Parathyroid adenoma (tissue), 2 donors: ENCODE data around the gene RAC3.

Experiments used
- H2AFZ ChIP-seq: fragments of 300-600 bp; sonication (generic); one replicate; pipeline ENCODE4 v1.7.0; 2017; ENCODE audit warnings: antibody characterized with exemption, mild to moderate bottlenecking
- H3K27ac ChIP-seq: fragments of 300-600 bp; sonication (generic); one replicate; pipeline ENCODE4 v1.7.0; 2017
- H3K27me3 ChIP-seq: fragments of 300-600 bp; sonication (generic); one replicate; pipeline ENCODE4 v1.7.0; 2017; ENCODE audit warnings: low read length; ENCODE audit not compliant: control insufficient read depth, insufficient read depth
- H3K36me3 ChIP-seq: fragments of 300-600 bp; sonication (generic); one replicate; pipeline ENCODE4 v1.7.0; 2017; ENCODE audit warnings: low read length; ENCODE audit not compliant: control insufficient read depth, insufficient read depth
- H3K4me1 ChIP-seq: fragments of 300-600 bp; sonication (generic); one replicate; pipeline ENCODE4 v1.7.0; 2017; ENCODE audit warnings: control low read depth
- H3K4me2 ChIP-seq: fragments of 300-600 bp; sonication (generic); one replicate; pipeline ENCODE4 v1.7.0; 2017; ENCODE audit warnings: low read length
- H3K4me3 ChIP-seq: fragments of 300-600 bp; sonication (generic); one replicate; pipeline ENCODE4 v1.7.0; 2017; ENCODE audit warnings: low read depth, low read length
- H3K79me2 ChIP-seq: fragments of 300-600 bp; sonication (generic); one replicate; pipeline ENCODE4 v1.7.0; 2017; ENCODE audit warnings: control low read depth
- H3K9ac ChIP-seq: fragments of 300-600 bp; sonication (generic); one replicate; pipeline ENCODE4 v1.7.0; 2017; ENCODE audit warnings: mild to moderate bottlenecking
- H3K9me3 ChIP-seq: fragments of 300-600 bp; sonication (generic); one replicate; pipeline ENCODE4 v1.7.0; 2017; ENCODE audit warnings: low read length; ENCODE audit not compliant: control insufficient read depth
- CTCF ChIP-seq: fragments of 300-600 bp; sonication (generic); IDR thresholded peaks from one replicate; pipeline ENCODE4 v1.7.0; 2017; ENCODE audit warnings: antibody characterized with exemption, mild to moderate bottlenecking
- donor health status: primary hyperparathyroidism.

Gene RAC3

GRCh38 chr17:82079001-82079677 lies 47.7 kb downstream of the RAC3 start:
- Histone ChIP-seq H2AFZ (no peak overlapping the region), H3K9me3 (no peaks in the 10 kb centered on the region), H3K4me1 (no peaks in the 10 kb centered on the region), H3K79me2 (no peaks in the 10 kb centered on the region), H3K4me3 (no peak overlapping the region), H3K36me3 (no peaks in the 10 kb centered on the region), H3K27me3 (no peaks in the 10 kb centered on the region), H3K27ac (no peak overlapping the region), H3K9ac (no peak overlapping the region), H3K4me2 (no peak overlapping the region)
- TF ChIP-seq CTCF = no peak

- no peak overlapping the region for H3K4me2 ChIP-seq
- no peaks in the 10 kb centered on the region for H3K36me3 ChIP-seq
- no peak overlapping the region for H3K27ac ChIP-seq
- no peak overlapping the region for H3K4me3 ChIP-seq
- H2AFZ ChIP-seq = no peak overlapping the region
- no peaks in the 10 kb centered on the region for H3K9me3 ChIP-seq
- no peak overlapping the region for H3K9ac ChIP-seq
- H3K79me2 ChIP-seq = no peaks in the 10 kb centered on the region
- no peaks in the 10 kb centered on the region for H3K4me1 ChIP-seq
- no peaks in the 10 kb centered on the region for H3K27me3 ChIP-seq
- no peak for TF ChIP-seq CTCF
Measured at GRCh38 chr17:82080048-82080788, 48.7 kb downstream of the RAC3 start.

- Histone ChIP-seq H3K36me3 (no peaks in the 10 kb centered on the region), H3K79me2 (no peaks in the 10 kb centered on the region), H3K4me2 (no peak overlapping the region), H3K9me3 (no peaks in the 10 kb centered on the region), H2AFZ (no peak overlapping the region), H3K27ac (no peak overlapping the region), H3K9ac (no peak overlapping the region), H3K27me3 (no peaks in the 10 kb centered on the region), H3K4me3 (no peak overlapping the region), H3K4me1 (no peaks in the 10 kb centered on the region)
- TF ChIP-seq CTCF = no peak
Measured at GRCh38 chr17:82080789-82081464, 49.4 kb downstream of the RAC3 start.

GRCh38 chr17:82081546-82081945 lies 50.1 kb downstream of the RAC3 start:
- Histone ChIP-seq H2AFZ (no peak overlapping the region), H3K4me1 (no peaks in the 10 kb centered on the region), H3K36me3 (no peaks in the 10 kb centered on the region), H3K4me3 (no peak overlapping the region), H3K27me3 (no peaks in the 10 kb centered on the region), H3K4me2 (no peak overlapping the region), H3K79me2 (no peaks in the 10 kb centered on the region), H3K9me3 (no peaks in the 10 kb centered on the region), H3K9ac (no peak overlapping the region), H3K27ac (no peak overlapping the region)
- no peak for TF ChIP-seq CTCF
